GM10847 (cell line): Measurements from ENCODE around the gene CUTC.

Source experiments
- POLR2A ChIP-seq: IDR thresholded peaks from 2 replicates; pipeline ENCODE4 v1.6.1; 2011; ENCODE audit not compliant: insufficient read length; ENCODE audit errors: extremely low read depth

Gene CUTC

DNA sequence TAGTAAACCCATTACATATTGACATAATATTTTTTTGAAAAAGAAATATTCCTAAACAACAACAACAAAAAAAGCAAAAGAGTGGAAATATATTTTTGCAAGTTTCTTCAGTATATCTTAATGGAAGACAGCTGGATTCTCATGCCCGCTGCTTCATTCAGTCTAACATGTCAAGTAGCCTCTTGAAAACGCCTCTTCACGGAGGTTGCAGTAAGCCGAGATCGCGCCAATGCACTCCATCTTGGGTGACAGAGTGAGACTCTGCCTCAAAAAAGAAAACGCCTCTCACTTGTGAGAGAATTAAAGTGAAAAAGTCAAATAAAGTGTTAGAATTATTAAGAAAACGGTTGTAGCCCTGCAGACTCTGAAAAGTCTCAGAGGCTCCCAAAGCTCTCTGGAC is 1.3 kb downstream of the CUTC start:
- no peak for TF ChIP-seq POLR2A

DNA sequence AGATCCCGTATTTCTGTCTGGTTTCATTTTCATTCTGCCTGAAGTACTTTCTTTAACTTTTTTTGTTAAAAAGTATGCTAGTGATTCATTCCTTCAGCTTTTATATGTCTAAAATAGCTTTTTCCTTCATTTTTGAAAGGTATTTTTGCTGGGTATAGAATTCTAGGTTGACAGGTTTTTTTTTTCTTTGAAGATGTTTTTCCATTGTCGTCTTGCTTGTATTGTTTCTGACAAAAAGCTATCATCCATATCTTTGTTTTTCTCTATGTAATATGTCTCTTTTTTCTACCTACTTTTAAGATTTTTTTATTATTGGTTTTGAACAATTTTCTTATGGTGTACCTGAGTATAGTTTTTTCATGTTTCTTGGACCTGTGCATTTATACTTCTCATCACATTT is 8.2 kb downstream of the CUTC start:
- no peak for TF ChIP-seq POLR2A

DNA sequence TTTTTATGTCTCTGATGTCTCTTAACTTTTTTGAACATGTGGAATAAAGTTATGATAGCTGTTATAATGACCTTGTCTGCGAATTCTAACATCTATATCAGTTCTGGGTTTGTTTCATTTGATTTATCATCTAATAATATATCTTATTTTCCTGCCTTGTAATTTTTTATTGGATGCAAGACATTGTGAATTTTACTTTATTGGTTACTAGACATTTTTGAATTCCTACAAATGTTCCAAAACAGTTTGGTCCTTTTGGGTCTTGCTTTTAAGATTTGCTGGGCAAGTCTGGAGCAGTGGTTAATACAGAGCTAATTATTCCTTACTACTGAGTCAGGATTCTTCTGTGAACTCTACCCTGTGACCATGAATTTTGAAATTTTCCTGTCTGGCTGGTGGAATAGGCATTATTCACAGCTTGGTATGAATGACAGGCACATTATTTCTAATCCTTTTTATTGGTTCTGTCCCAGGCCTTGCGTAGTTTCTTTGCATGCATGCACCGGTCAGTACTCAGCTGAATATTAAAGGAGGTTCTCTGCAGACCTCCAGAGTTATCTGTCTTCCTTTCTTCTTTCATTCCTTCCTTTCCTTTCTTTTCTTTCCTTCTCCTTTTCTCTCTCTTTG is 9.0 kb downstream of the CUTC start:
- no peak for TF ChIP-seq POLR2A

DNA sequence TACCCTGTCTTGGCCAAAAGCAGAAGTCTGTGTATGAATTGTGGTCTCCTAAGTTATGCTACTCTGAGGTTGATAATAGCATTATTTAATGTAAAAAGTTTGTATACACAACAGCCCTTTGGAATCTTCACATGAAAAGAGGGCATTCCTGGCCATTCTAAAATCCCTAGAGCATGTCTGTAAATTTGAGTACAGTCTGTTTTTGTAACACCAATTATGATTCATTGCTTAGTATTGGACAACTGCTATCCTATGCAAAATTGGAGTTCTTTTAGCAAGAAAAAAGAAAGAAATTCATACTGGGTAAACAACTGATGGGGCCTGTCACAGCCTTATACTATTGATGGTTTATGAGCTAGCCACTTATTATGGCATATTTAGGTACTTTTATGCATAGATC is 10.2 kb downstream of the CUTC start:
- TF ChIP-seq POLR2A = no peak

DNA sequence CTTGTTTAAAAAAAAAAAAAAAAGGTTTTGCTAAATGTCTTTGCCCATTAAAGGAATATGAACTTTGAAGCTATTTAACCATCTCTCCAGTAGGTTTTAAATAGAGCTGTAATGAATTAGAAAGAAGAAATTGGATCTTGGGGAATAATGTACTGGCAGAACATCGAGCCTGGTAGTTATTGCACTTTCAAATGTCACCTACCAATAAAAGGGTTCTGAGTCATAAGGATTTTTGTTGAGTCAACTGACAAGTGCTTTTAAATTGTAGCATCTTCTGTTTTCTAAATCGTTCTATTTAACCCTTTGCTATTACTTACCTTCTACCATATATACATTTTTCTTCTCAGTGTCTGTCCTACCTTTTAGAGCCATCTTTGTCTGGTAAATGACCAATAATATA is 10.7 kb downstream of the CUTC start:
- no peak for TF ChIP-seq POLR2A

DNA sequence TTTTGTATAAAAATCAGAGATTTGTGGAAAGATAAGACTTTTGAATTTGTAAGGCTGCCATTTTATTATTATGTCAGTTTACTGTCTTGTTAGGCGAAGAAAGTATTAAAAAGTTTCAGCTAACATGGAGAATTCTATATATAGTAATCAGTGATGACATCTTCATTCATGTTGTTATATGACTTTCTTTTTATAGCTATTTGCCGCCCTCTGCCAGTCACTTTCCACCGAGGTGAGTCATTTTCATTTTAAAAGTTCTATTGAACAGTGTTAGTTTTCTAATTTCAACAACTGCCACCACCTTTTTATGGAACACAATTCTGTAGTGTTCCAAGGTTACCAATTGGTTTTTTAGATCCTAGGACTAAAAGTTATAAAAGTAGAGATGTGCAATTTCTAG is 11.8 kb downstream of the CUTC start:
- no peak for TF ChIP-seq POLR2A

DNA sequence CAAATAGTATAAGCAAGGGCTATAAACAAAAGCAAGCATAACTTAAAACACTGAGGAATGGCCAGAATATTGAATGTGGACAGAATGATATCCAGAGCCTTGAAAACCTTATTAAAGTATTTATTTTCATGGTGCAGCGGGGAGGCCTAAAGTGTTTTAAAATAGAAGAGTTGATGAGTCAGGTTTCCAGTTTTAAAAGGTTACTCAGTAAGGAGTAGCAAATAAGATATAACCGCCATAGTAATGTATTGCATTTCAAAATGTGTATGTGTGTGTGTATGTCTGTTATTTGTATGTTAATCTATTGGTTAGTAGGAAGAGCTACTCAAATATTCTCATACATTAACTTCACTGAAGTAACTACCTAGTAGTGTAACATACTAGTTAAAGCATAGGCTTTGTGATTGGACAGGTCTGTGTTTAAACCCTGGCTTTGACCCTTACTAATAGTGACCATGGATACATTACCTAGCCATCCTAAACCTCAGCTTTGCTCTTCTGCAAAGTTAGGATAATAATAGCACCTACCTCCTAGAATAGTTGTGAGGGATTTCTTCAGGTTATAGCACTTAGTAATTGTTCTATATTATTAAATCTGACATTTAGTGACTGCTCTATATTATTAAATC is 16.9 kb downstream of the CUTC start:
- TF ChIP-seq POLR2A = no peak

DNA sequence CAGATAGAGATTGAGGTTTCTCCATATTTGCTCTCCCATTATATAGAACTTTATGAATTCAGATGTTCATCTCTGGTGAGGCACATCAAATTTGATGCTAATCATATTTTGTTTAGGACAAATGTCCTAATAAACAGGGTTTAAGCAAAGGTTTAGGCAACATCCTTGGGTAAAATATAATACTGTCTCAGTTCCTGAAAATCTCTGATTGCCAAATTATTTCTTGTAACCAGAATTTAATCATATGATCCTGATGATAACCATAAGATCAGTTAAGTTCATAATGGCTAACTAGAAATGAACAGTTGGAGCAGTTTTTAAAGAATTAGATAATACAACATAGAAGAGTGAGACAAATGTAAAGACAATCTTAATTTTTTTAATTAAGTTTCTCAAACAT is 18.6 kb downstream of the CUTC start:
- TF ChIP-seq POLR2A = no peak

DNA sequence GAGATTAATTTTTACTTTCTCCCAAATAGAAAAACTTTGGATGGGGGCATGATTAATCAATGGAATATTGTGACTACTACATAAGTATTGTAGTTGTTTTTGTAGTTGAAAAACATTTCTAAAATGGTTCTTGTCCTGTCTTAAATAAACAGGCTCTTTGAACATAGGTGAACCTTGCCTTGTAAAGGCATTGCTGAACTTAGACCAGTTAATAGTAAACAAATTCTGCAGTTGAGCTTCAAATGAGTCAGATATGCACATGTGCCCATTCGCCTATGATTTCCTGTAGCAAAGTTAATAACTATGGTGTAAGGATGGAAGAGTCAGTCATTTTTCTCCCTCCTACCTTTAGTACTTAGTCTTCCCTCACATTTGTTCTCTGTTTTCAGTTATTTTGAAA is 22.6 kb downstream of the CUTC start:
- TF ChIP-seq POLR2A = no peak

DNA sequence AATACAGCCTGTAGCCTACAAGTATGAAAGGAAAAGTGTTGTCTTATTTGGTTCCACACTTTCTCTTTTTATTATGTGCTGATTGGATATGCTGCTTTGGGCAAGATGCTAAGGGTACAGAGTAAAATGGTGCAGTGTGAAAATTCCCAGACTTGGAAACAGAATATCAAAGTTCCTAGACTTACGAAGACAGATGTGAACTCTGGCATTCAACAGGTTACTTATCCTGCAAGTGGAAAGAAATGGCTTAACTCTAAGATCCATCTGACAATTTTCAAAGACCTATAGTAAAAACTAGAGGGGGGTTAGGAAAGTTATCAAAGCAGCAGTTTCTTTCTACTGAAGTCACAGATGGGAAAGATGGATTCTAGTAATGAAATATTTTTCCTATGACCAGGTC is 24.1 kb downstream of the CUTC start:
- TF ChIP-seq POLR2A = no peak

DNA sequence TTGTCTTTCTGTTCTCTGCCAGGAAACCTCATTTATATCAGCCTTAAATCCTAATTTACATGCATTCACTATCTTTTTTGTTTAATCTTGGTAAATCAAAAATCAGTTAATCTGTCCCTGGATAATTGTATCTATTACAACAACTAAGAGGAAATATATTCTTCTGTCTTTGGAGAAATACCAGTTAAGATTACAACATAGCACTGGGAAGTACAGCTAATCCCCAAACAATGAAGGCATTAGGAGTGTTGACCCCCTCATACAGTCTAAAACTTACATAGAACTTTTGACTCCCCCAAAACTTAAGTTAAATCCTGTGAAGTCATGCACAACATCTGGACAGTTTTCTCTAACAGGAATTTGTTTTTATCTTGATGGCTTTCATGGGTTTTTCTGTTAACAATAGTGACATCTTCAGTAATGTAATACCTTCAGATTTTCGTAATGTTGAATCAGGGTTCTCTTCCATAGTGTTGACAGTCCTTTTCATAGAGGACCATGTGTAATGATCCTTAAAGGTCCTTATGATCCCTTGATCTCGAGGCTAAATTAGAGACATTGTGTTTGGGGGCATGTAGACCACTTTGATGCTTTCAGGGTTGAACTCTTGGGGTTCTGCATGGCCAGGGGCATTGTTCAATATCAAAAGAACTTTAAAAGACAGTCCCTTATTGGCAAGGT is 26.3 kb downstream of the CUTC start:
- TF ChIP-seq POLR2A = no peak

DNA sequence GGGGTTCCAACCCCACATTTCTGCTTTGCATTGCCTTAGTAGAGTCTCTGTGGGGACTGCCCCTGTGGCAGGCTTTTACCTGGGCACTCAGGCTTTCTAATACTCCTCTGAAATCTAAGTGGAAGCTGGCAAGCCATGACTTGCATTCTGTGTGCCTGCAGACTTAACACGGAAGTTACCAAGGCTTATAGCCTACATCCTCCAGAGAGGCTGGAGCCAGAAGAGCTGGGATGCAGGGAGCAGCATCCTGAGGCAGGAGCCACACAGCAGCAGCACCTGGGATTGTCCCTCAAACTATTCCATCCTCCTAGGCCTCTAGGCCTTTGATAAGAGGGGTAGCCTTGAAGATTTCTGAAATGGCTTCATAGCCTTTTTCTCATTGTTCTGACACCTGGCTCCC is 28.3 kb downstream of the CUTC start:
- no peak for TF ChIP-seq POLR2A

DNA sequence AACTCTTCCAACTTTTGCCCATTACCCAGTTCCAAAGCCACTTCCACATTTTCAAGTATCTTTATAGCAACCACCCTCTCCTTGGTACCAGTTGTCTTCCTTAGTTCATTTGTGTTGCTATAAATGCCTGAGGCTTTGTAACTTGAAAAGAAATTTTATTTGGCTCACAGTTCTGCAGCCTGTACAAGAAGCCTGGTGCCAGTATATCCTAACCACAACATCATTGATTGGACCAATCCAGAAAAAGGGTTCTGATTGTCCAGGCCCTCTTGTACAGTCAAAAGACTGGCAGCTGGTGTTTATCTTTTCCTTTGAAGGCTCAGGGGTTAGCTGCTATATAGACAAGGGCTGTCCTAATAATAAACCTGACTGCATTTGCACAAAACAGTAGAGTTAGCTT is 29.3 kb downstream of the CUTC start:
- TF ChIP-seq POLR2A = no peak

DNA sequence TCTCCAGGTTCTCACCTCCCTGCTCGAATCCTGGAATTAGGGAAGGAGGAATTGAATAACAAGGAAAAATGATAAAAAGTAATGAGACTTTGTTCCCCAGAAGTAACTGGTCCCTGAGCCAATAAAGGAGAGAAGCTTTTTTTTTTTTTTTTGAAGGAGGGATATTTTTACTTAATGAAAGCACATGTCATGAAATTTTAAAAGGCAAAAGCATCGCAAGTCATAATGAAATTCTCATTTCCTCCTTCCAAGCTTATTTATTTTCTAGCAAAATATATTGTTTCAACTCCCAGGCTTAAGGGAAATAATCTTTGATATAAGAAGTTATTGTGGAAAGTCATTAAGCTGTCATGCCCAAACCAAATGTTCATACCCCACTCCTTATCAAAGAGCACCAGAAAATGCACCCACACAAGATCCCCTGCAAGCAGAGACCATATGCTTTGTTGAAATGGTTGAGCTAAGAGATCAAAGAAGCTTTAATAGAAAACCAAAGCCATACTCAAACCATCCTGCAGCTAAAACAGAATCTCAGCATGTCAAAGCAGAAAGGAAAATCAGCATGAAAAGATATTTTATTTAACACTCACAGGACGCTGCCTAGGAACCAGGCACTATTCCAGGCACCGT is 33.8 kb downstream of the CUTC start:
- no peak for TF ChIP-seq POLR2A

DNA sequence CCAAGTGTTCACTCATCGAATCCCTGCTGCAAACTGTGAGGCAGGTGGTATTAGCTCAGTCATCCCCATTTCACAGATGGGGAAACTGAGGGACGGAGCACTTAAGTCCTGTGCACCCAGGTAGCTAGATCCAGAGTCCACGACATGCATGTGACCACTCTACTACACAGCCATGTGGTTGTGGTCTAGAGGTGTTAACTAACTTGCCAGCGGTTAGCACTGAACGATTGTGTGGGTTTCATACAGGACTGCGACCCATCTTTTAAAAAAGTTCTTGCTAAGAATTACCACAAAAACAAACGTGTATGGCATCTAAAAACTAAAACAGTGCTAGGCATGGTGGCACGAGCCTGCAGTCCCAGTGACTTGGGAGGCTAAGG is 34.3 kb downstream of the CUTC start:
- no peak for TF ChIP-seq POLR2A

DNA sequence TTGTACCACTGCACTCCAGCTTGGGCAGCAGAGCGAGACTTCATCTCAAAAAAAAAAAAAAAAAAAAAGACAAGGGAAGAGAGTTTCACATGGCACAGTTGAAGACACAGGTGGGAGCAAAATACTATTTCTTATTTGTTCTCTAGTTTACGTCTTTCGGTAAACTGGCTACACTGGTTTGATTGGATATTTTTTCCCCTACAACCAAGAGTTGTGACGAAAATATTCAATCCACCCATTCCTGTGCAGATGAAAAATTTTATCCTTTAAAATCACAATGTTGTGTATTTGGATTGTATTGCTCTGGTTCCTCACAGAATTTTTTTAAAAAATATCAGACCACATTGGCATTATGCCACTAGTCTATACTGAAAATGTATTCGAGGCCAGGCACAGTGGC is 35.9 kb downstream of the CUTC start:
- TF ChIP-seq POLR2A = no peak
